Measurements from ENCODE around the gene LGALS7B.
"Not testable (repeated sequence)": the region's sequence is repeated elsewhere in the genome, so short reads cannot be mapped to it uniquely, and the experiment has no call there.

Gene LGALS7B

GRCh38 chr19:38825936-38826335, 36.9 kb downstream of the LGALS7B start:
- DNase-seq = not testable (repeated sequence)

GRCh38 chr19:38826856-38827551, 38.0 kb downstream of the LGALS7B start:
- DNase-seq = no peak

GRCh38 chr19:38829203-38829602, 40.2 kb downstream of the LGALS7B start:
- not testable (repeated sequence) for DNase-seq

- DNase-seq = no peak
Measured at GRCh38 chr19:38830039-38830733, 41.2 kb downstream of the LGALS7B start.

- DNase-seq = peak; percentile 46
Measured at GRCh38 chr19:38831142-38831605, 42.2 kb downstream of the LGALS7B start.

GRCh38 chr19:38833092-38833425, 44.1 kb downstream of the LGALS7B start:
- DNase-seq = no peak

- no peak for DNase-seq
Measured at GRCh38 chr19:38834104-38834490, 45.1 kb downstream of the LGALS7B start.

- no peak for DNase-seq
Measured at GRCh38 chr19:38834590-38834989, 45.6 kb downstream of the LGALS7B start.

GRCh38 chr19:38836159-38836982, 47.4 kb downstream of the LGALS7B start:
- no peak for DNase-seq

GRCh38 chr19:38836983-38837626, 48.1 kb downstream of the LGALS7B start:
- DNase-seq = no peak

GRCh38 chr19:38837656-38838121, 48.7 kb downstream of the LGALS7B start:
- no peak for DNase-seq

- peak; percentile 46 for DNase-seq
Measured at GRCh38 chr19:38838208-38838985, 49.4 kb downstream of the LGALS7B start.

GRCh38 chr19:38838986-38839761, 50.2 kb downstream of the LGALS7B start:
- no peak for DNase-seq

GRCh38 chr19:38839816-38840582, 51.0 kb downstream of the LGALS7B start:
- DNase-seq = no peak

- DNase-seq = no peak
Measured at GRCh38 chr19:38840583-38840968, 51.6 kb downstream of the LGALS7B start.

Measured in activated CD4-positive, alpha-beta T cell treated with anti-CD3 and anti-CD28 coated beads, Interleukin-10, Interleukin-2, amounts not matched to agents 100 ng/mL and 50 ng/mL, durations not matched to agents 16 hours and 8 hours (primary cell).